Naive thymus-derived CD8-positive, alpha-beta T cell (primary cell): ENCODE results near the gene LST1. TPM values are rescaled to one million over a fixed set of nuclear protein-coding genes. Genes with fewer than 3 reads are reported as not detected.
"Not testable (repeated sequence)": the region's sequence is repeated elsewhere in the genome, so short reads cannot be mapped to it uniquely, and the experiment has no call there.

Experiments
- ATAC-seq, 2 donors: fragments of 150-1000 bp; cut with Tn5 transposase in 1 of 2; sonication (Bioruptor Pico), chemical (Tn5 transposase) in 1 of 2; 1 replicate in 1 of 2; 2 replicates in 1 of 2; pipeline ENCODE4 v1.10.0; 2021; ENCODE audit warnings: mild to moderate bottlenecking in 2 of 2, moderate library complexity in 2 of 2
- POLR2A ChIA-PET: fragments of 350-600 bp; sonication (Branson Sonifier 250); formaldehyde crosslinking; loops from one replicate; lab custom pipeline; 2021; ENCODE audit warnings: antibody characterized with exemption; lab: Charles Lee
- DNase-seq, 10 donors: peaks; one replicate each; pipeline versions ENCODE4 v3.0.0 to v3.0.0-alpha.2; 2020 to 2022
- H3K27ac Mint-ChIP-seq, 10 donors: one replicate each; pipeline ENCODE4 v1.8.0; 2020 to 2022; ENCODE audit warnings: mild to moderate bottlenecking in 10 of 10, mixed read lengths in 10 of 10, moderate library complexity in 4 of 10, inconsistent platforms in 1 of 10
- H3K27me3 Mint-ChIP-seq, 5 donors: one replicate each; pipeline ENCODE4 v1.8.0; 2021 to 2022; ENCODE audit warnings: mixed read lengths in 5 of 5
- H3K36me3 Mint-ChIP-seq, 3 donors: one replicate each; pipeline ENCODE4 v1.8.0; 2020 to 2022; ENCODE audit warnings: mixed read lengths in 3 of 3, mild to moderate bottlenecking in 2 of 3, inconsistent platforms in 1 of 3
- H3K4me1 Mint-ChIP-seq, 4 donors: one replicate each; pipeline ENCODE4 v1.8.0; 2021 to 2022; ENCODE audit warnings: mixed read lengths in 4 of 4
- H3K4me3 Mint-ChIP-seq, 10 donors: one replicate each; pipeline ENCODE4 v1.8.0; 2020 to 2022; ENCODE audit warnings: mild to moderate bottlenecking in 10 of 10, mixed read lengths in 10 of 10, moderate library complexity in 6 of 10, inconsistent platforms in 1 of 10
- H3K9me3 Mint-ChIP-seq, 9 donors: one replicate each; pipeline ENCODE4 v1.8.0; 2020 to 2022; ENCODE audit warnings: mixed read lengths in 9 of 9, mild to moderate bottlenecking in 3 of 9, inconsistent platforms in 1 of 9, moderate library complexity in 1 of 9
- polyA plus RNA-seq, 3 donors: library from polyadenylated mRNA; unstranded; fragments of 300-500 nt; fragmentation: Illumina TruSeq; gene quantifications; one replicate each; pipeline ENCODE4 v1.2.3, GENCODE V29; 2021
- total RNA-seq, 8 experiments: library from RNA in 2 of 8; stranded (reverse) in 2 of 8; gene quantifications; one replicate each; pipeline ENCODE4 v1.2.3 and lab custom pipeline; 2021 to 2026

Gene LST1
- total and polyA plus RNA-seq, 5 experiments from 2014 or later: 13.4 to 19.1 (median 15.0) TPM

GRCh38 chr6:31547727-31548543 lies 38.1 kb upstream of the LST1 start:
- H3K4me3 Mint-ChIP-seq: peak overlapping the region; percentile 82 to 98 (median 92)

GRCh38 chr6:31548544-31548873 lies 37.6 kb upstream of the LST1 start:
- POLR2A ChIA-PET: interaction anchor here (0.6 to 8.8 kb wide), 7 partner anchors 10 to 51 kb away, joined by 3 to 155 read pairs (median 6); partner anchors contain the start of genes LTB, MICB and TNF
- Mint-ChIP-seq H3K4me1 (peaks cover 16 to 41% (median 33%) of the 10 kb centered on the region in 4 donors), H3K27ac (peak overlapping the region in 9 of 10 donors; percentile 35 to 97 (median 84))

More at GRCh38 chr6:31547727-31548543, 38.1 kb upstream of the LST1 start:
- Mint-ChIP-seq H3K36me3 (no peaks in the 10 kb centered on the region), H3K4me1 (peaks cover 16 to 46% (median 36%) of the 10 kb centered on the region in 4 donors), H3K27me3 (no peaks in the 10 kb centered on the region), H3K27ac (peak overlapping the region; percentile 87 to 99 (median 96)), H3K9me3 (no peaks in the 10 kb centered on the region)
- DNase-seq (no peak), ATAC-seq (no peak)
- POLR2A ChIA-PET: interaction anchor here (0.6 to 8.8 kb wide), 11 partner anchors 11 to 117 kb away, joined by 3 to 155 read pairs (median 4); partner anchors contain the start of genes GPANK1, LTB, MICB and NCR3

DNA sequence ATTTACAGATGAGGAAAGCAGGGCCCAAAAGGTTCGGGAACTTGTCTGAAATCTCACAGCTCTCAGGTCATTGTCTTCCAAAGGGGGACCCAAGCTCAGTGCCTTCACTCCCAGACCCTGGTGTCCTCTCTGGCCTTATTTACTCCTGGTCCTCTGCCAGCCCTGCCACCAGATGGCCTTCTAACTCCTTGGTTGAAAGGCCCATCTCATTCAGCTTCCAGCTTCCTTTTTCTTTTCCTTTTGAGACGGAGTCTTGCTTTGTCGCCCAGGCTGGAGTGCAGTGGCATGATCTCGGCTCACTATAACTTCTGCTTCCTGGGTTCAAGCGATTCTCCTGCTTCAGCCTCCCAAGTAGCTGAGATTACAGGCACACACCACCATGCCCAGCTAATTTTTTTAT lies 34.7 kb upstream of the LST1 start:
- H3K4me3 Mint-ChIP-seq: peak overlapping the region in 1 of 10 donors; percentile 48
- peak in 1 of 2 donors; percentile 15 for ATAC-seq
- peak overlapping the region in 6 of 10 donors; percentile 7 to 77 (median 72) for H3K27ac Mint-ChIP-seq
- H3K9me3 Mint-ChIP-seq, H3K27me3 Mint-ChIP-seq, H3K36me3 Mint-ChIP-seq: not testable (repeated sequence)
- peak in 9 of 10 donors; percentile 45 to 82 (median 55) for DNase-seq
- peaks cover 17 to 46% (median 34%) of the 10 kb centered on the region in 4 donors for H3K4me1 Mint-ChIP-seq
- POLR2A ChIA-PET: interaction anchor here (0.8 to 8.8 kb wide), 11 partner anchors 9 to 1300 kb away, joined by 3 to 155 read pairs (median 5); partner anchors contain the start of genes DDX39B, LTB and TNF

More at GRCh38 chr6:31548544-31548873, 37.6 kb upstream of the LST1 start:
- no peak for ATAC-seq
- DNase-seq: no peak
- peaks cover 0 to 3% (median 0%) of the 10 kb centered on the region in 3 donors for H3K36me3 Mint-ChIP-seq
- H3K4me3 Mint-ChIP-seq: peak overlapping the region in 3 of 10 donors; percentile 34 to 82 (median 41)
- H3K9me3 Mint-ChIP-seq: no peaks in the 10 kb centered on the region
- H3K27me3 Mint-ChIP-seq: no peaks in the 10 kb centered on the region

- Mint-ChIP-seq H3K4me3 (peak overlapping the region in 1 of 10 donors; percentile 20), H3K4me1 (peaks cover 29 to 64% (median 53%) of the 10 kb centered on the region in 4 donors), H3K9me3 (no peaks in the 10 kb centered on the region), H3K27ac (peak overlapping the region in 2 of 10 donors; percentile 9 to 15), H3K36me3 (peaks cover 3 to 30% (median 6%) of the 10 kb centered on the region in 3 donors), H3K27me3 (no peaks in the 10 kb centered on the region)
- POLR2A ChIA-PET: interaction anchor here (0.7 to 34.2 kb wide), 2 partner anchors 29 to 92 kb away, joined by 3 to 1584 read pairs; partner anchors contain the start of genes LST1, LTA, LTB and NCR3
- DNase-seq (no peak), ATAC-seq (no peak)
Measured at GRCh38 chr6:31556307-31556706, 29.8 kb upstream of the LST1 start.

DNA sequence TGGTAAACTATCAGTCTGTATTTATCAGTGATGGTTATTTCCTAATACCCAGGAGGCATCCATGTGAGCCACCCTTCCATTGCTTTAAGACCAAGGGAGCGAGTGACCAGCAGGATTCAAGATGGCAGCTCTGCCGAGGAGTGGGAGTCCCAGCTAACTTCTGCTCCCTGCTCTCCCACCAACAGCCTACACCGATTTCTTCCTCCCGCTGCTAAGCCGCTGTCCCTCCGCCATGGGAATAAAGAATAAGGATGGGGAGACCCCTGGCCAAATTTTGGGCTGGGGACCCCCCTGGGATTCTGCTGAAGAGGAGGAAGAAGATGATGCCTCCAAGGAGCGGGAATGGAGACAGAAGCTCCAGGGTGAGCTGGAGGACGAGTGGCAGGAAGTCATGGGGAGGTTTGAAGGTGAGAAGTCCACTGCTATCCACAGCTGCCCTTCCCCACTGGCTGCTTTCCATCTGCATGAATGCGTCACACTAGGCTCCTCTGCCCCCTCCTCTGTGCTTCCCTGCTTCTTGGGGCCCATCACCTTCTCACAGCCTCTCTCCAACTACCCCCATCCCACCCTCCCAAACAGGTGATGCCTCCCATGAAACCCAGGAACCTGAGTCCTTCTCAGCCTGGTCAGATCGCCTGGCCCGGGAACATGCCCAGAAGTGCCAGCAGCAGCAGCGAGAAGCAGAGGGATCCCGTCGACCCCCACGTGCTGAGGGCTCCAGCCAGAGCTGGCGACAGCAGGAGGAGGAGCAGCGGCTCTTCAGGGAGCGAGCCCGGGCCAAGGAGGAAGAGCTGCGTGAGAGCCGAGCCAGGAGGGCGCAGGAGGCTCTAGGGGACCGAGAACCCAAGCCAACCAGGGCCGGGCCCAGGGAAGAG lies 28.4 kb upstream of the LST1 start:
- Mint-ChIP-seq H3K4me3 (peak overlapping the region in 8 of 10 donors; percentile 13 to 75 (median 31)), H3K27ac (peak overlapping the region in 3 of 10 donors; percentile 13 to 88 (median 51)), H3K9me3 (no peaks in the 10 kb centered on the region), H3K4me1 (peaks cover 32 to 70% (median 57%) of the 10 kb centered on the region in 4 donors), H3K27me3 (no peaks in the 10 kb centered on the region), H3K36me3 (peaks cover 3 to 38% (median 6%) of the 10 kb centered on the region in 3 donors)
- ATAC-seq (no peak), DNase-seq (peak in 1 of 10 donors; percentile 32)
- POLR2A ChIA-PET: interaction anchor here (1.0 to 34.2 kb wide), 3 partner anchors 10 to 28 kb away, joined by 3 to 1584 read pairs (median 6); partner anchors contain the start of genes ATP6V1G2, LST1, LTA and LTB

GRCh38 chr6:31558318-31558625 lies 27.8 kb upstream of the LST1 start:
- peaks cover 3 to 40% (median 6%) of the 10 kb centered on the region in 3 donors for H3K36me3 Mint-ChIP-seq
- ATAC-seq: no peak
- H3K9me3 Mint-ChIP-seq: no peaks in the 10 kb centered on the region
- DNase-seq: no peak
- H3K4me1 Mint-ChIP-seq: peaks cover 37 to 76% (median 57%) of the 10 kb centered on the region in 4 donors
- peak overlapping the region; percentile 68 to 90 (median 76) for H3K4me3 Mint-ChIP-seq
- POLR2A ChIA-PET: interaction anchor here (0.9 to 34.2 kb wide), 6 partner anchors 11 to 145 kb away, joined by 3 to 1584 read pairs (median 4); partner anchors contain the start of genes ABHD16A, AIF1, ATP6V1G2 and DDX39B
- H3K27ac Mint-ChIP-seq: peak overlapping the region in 5 of 10 donors; percentile 65 to 90 (median 88)
- H3K27me3 Mint-ChIP-seq: no peaks in the 10 kb centered on the region

GRCh38 chr6:31558631-31559500 lies 27.2 kb upstream of the LST1 start:
- ATAC-seq (peak; percentile 75 to 86), DNase-seq (peak in 7 of 10 donors; percentile 36 to 74 (median 60))
- Mint-ChIP-seq H3K27me3 (no peaks in the 10 kb centered on the region), H3K4me1 (peaks cover 38 to 81% (median 60%) of the 10 kb centered on the region in 4 donors), H3K36me3 (peaks cover 3 to 45% (median 7%) of the 10 kb centered on the region in 3 donors), H3K27ac (peak overlapping the region; percentile 65 to 91 (median 87)), H3K4me3 (peak overlapping the region; percentile 69 to 90 (median 80)), H3K9me3 (no peaks in the 10 kb centered on the region)
- POLR2A ChIA-PET: interaction anchor here (0.9 to 34.2 kb wide), 10 partner anchors 9 to 301 kb away, joined by 3 to 1584 read pairs (median 4); partner anchors contain the start of genes ABHD16A, AIF1, ATP6V1G2 and DDX39B

DNA sequence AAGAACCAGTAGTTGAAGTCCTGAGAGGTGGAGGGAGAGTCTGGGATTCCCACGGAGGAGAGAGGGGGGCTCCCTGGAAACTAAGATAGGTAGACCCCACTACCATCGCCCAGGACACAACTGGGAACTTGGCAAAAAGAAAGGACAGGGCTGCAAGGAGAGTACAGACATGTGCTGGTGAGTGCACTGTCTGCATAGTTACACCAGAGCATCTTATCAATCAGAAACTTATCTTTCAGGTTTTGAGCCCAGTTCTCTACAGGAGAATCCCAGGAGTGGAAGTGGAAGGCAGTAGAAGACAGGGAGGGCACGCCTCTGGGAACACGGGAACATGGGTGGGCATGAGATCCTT lies 26.5 kb upstream of the LST1 start:
- Mint-ChIP-seq H3K27ac (peak overlapping the region; percentile 65 to 91 (median 88)), H3K4me3 (peak overlapping the region; percentile 20 to 90 (median 80)), H3K9me3 (no peaks in the 10 kb centered on the region), H3K4me1 (peaks cover 40 to 82% (median 63%) of the 10 kb centered on the region in 4 donors), H3K36me3 (peaks cover 3 to 49% (median 9%) of the 10 kb centered on the region in 3 donors), H3K27me3 (no peaks in the 10 kb centered on the region)
- POLR2A ChIA-PET: interaction anchor here (0.9 to 34.2 kb wide), 7 partner anchors 9 to 300 kb away, joined by 3 to 1584 read pairs (median 4); partner anchors contain the start of genes ABHD16A, DDX39B, GPANK1 and LST1
- DNase-seq: peak in 1 of 10 donors; percentile 19
- ATAC-seq: peak; percentile 20 to 23

DNA sequence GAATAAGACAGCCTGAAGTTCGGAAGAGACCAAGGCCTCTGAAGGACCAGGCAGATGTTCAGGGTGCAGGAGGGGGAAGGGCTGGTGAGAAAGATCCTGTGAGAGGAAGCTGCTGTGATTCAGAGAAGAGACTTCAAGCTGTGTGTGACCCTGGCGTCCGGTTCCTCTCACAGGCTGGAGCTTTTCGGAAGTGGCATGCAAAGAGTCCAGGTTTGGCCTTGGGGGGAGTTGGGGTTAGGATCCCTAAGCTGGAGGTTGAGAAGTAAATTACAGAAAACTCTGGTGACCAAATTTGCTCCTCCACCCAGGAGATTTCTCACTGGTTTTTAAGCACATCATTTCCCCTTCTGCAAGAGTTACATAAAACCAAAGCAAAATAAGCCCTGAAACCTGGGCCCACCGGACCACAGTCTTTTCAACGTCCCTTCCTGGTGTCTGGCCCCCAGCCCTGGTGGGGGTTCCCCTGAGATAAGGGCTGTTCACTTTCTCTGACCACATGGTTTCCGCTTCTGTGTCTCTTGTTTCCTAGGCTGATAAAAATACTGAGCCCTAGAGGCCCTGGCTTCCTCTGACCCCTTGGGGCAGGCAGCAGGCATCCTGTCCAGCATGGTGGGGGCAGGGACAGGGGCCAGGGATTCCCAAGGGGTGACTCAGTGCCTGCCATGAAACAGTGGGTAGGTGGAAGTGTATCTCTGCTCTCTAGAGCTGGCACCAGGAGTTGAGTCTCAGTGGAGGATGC lies 25.9 kb upstream of the LST1 start:
- Mint-ChIP-seq H3K4me1 (peaks cover 42 to 84% (median 68%) of the 10 kb centered on the region in 4 donors), H3K27ac (peak overlapping the region; percentile 65 to 91 (median 88)), H3K9me3 (no peaks in the 10 kb centered on the region), H3K4me3 (peak overlapping the region; percentile 20 to 90 (median 80)), H3K36me3 (peaks cover 3 to 53% (median 9%) of the 10 kb centered on the region in 3 donors), H3K27me3 (no peaks in the 10 kb centered on the region)
- ATAC-seq: peak; percentile 46 to 55
- POLR2A ChIA-PET: interaction anchor here (1.0 to 34.2 kb wide), 5 partner anchors 10 to 105 kb away, joined by 3 to 1584 read pairs (median 7); partner anchors contain the start of genes DDX39B, GPANK1, LST1 and LTA
- DNase-seq: peak in 3 of 10 donors; percentile 22 to 53 (median 50)

DNA sequence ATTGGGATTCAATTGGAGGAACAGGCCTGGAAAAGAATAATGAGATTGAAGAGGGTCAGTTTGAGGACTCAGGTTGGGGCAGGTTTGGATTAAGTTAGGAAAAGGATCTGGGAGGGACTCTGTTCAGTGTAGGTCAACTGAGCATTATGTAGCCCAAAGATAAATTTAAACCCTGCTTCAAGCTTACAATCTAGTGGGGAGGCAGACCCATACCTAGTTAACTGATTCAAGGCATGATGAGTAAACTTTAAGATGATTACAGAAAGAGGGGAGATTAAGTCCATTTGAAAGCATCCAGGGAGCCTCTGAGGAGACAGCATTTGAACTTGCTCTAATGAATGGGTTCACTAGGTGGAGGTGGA lies 25.4 kb upstream of the LST1 start:
- Mint-ChIP-seq H3K36me3 (peaks cover 3 to 58% (median 12%) of the 10 kb centered on the region in 3 donors), H3K27ac (peak overlapping the region in 9 of 10 donors; percentile 65 to 91 (median 89))
- no peak for ATAC-seq

More for the DNA sequence above, 25.4 kb upstream of the LST1 start:
- no peaks in the 10 kb centered on the region for H3K27me3 Mint-ChIP-seq
- POLR2A ChIA-PET: interaction anchor here (0.6 to 34.2 kb wide), 3 partner anchors 19 to 289 kb away, joined by 6 to 1584 read pairs (median 16); partner anchors contain the start of genes DDX39B, LST1, LTA and LTB
- H3K4me1 Mint-ChIP-seq: peaks cover 42 to 90% (median 73%) of the 10 kb centered on the region in 4 donors
- H3K9me3 Mint-ChIP-seq: no peaks in the 10 kb centered on the region
- H3K4me3 Mint-ChIP-seq: peak overlapping the region in 9 of 10 donors; percentile 1 to 88 (median 75)
- no peak for DNase-seq
